ENCODE measurements around the gene SLC38A4. TPM values are rescaled to one million over a fixed set of nuclear protein-coding genes. Genes with fewer than 3 reads are reported as not detected.

SLC38A4 gene
- total and polyA plus RNA-seq, 2 of the 8 experiments (the other 6 are each of a cell fraction or from before 2014, with no cell fraction given) = 6.7 to 15.4 TPM

GRCh38 chr12:46855760-46856159 lies 30.0 kb upstream of the SLC38A4 start (continued):
- TF ChIP-seq CHD7 (IDR thresholded peaks at IDR 0.05; ENCODE audit: insufficient replicate concordance, low read length) (no peak), KDM4A (IDR thresholded peaks at IDR 0.05; ENCODE audit: low read depth, low read length, severe bottlenecking) (no peak), SP1 (IDR thresholded peaks at IDR 0.05; ENCODE audit: low read depth, low read length) (no peak), POLR2A (IDR thresholded peaks at IDR 0.05; ENCODE audit: control extremely low read depth in 1 of 2, low read depth in 2 of 2, low read length in 2 of 2) (no peak), KDM1A (IDR thresholded peaks at IDR 0.05; ENCODE audit: borderline replicate concordance, low read length) (no peak), NRF1 (IDR thresholded peaks at IDR 0.05; ENCODE audit: low read depth, low read length) (no peak)
